HepG2 (cell line): ENCODE data around the gene ARMH2. TPM values are rescaled to one million over a fixed set of nuclear protein-coding genes. Genes with fewer than 3 reads are reported as not detected.

Experiments
- CERS6 ChIP-seq: sonication (generic); formaldehyde crosslinking; IDR thresholded peaks from 2 replicates; pipeline ENCODE4 v1.5.0; 2020; ENCODE audit warnings: missing genetic modification reagents
- CSRNP1 ChIP-seq: sonication (generic); formaldehyde crosslinking; IDR thresholded peaks from 2 replicates; pipeline ENCODE4 v1.8.1; 2023; ENCODE audit warnings: mild to moderate bottlenecking, missing genetic modification reagents
- DRAP1 ChIP-seq: IDR thresholded peaks from 2 replicates; pipeline ENCODE4 v1.6.1; 2016; ENCODE audit warnings: missing genetic modification reagents, missing compliant biosample characterization
- ELF3 ChIP-seq: IDR thresholded peaks from 2 replicates; pipeline ENCODE4 v1.6.1; 2016; ENCODE audit warnings: missing genetic modification reagents, missing compliant biosample characterization
- XBP1 ChIP-seq: sonication (generic); formaldehyde crosslinking; IDR thresholded peaks from 2 replicates; pipeline ENCODE4 v1.5.0; 2020; ENCODE audit warnings: missing genetic modification reagents
- ZBTB33 ChIP-seq: sonication (generic); formaldehyde crosslinking; IDR thresholded peaks from 2 replicates; pipeline ENCODE4 v1.4.0; 2020; ENCODE audit warnings: missing genetic modification reagents
- ZNF24 ChIP-seq: fragments of 450-650 bp; IDR thresholded peaks from 2 replicates; pipeline ENCODE4 v1.6.1; 2017; ENCODE audit warnings: antibody characterized with exemption, mild to moderate bottlenecking
- ZNF34 ChIP-seq: sonication (generic); formaldehyde crosslinking; IDR thresholded peaks from 2 replicates; pipeline ENCODE4 v1.4.0; 2020; ENCODE audit warnings: mild to moderate bottlenecking, missing genetic modification reagents, borderline replicate concordance
- ZNF407 ChIP-seq: sonication (generic); formaldehyde crosslinking; IDR thresholded peaks from one replicate; pipeline ENCODE4 v1.5.1; 2020; ENCODE audit warnings: mild to moderate bottlenecking, missing genetic modification reagents; ENCODE audit errors: not compliant biosample characterization
- ZNF883 ChIP-seq: sonication (generic); formaldehyde crosslinking; IDR thresholded peaks from 2 replicates; pipeline ENCODE4 v1.5.1; 2020; ENCODE audit warnings: mild to moderate bottlenecking, missing genetic modification reagents; ENCODE audit errors: not compliant biosample characterization
- polyA plus RNA-seq, 8 experiments: library from polyadenylated mRNA; depleted of rRNA in 3 of 8; stranded (reverse) in 7 of 8; unstranded in 1 of 8; fragments of >200 nt; fragmentation: Illumina TruSeq in 4 of 8; extraction: Trizol in 4 of 8; gene quantifications; 2 replicates each; pipeline versions ENCODE4 v1.2.1 to v1.2.3, GENCODE V29; 2011 to 2016; ENCODE audit warnings: low read depth in 4 of 8, missing spikeins in 1 of 8, mixed read lengths in 1 of 8; ENCODE audit not compliant: insufficient read depth in 1 of 8
- total RNA-seq, 5 experiments: library from RNA; depleted of rRNA; stranded (reverse); fragments of >200 nt; fragmentation: Illumina TruSeq; extraction: Trizol; gene quantifications; 2 replicates each; pipeline ENCODE4 v1.2.3, GENCODE V29; 2016; ENCODE audit warnings: low read depth in 1 of 5

Gene ARMH2
- total and polyA plus RNA-seq, 2 of the 13 experiments (the other 11 are each of a cell fraction or from before 2014, with no cell fraction given) = not detected

GRCh38 chr6:24774696-24775519 lies 23.8 kb downstream of the ARMH2 start, which contains the start of gene GMNN (continued):
- TF ChIP-seq CERS6 (CRISPR knock-in tag) (no peak), CSRNP1 (CRISPR knock-in tag) (peak; percentile 88), ZNF34 (peak; percentile 90), ZBTB33 (CRISPR knock-in tag) (0 out of 2 replicates have a peak, but pooled peaks have one; percentile 31), ZNF24 (0 out of 2 replicates have a peak, but pooled peaks have one; percentile 8), DRAP1 (CRISPR knock-in tag) (peak; percentile 91), ELF3 (CRISPR knock-in tag) (peak; percentile 65; the same call in 1 of the 2 replicates), ZNF407 (CRISPR knock-in tag) (peak; percentile 99), XBP1 (0 out of 2 replicates have a peak, but pooled peaks have one; percentile 69), ZNF883 (CRISPR knock-in tag) (peak; percentile 99)
